ENCODE results near the gene ZNF579. TPM values are rescaled to one million over a fixed set of nuclear protein-coding genes. Genes with fewer than 3 reads are reported as not detected.

The ZNF579 gene
- total and polyA plus RNA-seq, 10 of the 15 experiments (the other 5 are each of a cell fraction or from before 2014, with no cell fraction given) = 0.11 to 11.7 (median 1.5) TPM

DNA sequence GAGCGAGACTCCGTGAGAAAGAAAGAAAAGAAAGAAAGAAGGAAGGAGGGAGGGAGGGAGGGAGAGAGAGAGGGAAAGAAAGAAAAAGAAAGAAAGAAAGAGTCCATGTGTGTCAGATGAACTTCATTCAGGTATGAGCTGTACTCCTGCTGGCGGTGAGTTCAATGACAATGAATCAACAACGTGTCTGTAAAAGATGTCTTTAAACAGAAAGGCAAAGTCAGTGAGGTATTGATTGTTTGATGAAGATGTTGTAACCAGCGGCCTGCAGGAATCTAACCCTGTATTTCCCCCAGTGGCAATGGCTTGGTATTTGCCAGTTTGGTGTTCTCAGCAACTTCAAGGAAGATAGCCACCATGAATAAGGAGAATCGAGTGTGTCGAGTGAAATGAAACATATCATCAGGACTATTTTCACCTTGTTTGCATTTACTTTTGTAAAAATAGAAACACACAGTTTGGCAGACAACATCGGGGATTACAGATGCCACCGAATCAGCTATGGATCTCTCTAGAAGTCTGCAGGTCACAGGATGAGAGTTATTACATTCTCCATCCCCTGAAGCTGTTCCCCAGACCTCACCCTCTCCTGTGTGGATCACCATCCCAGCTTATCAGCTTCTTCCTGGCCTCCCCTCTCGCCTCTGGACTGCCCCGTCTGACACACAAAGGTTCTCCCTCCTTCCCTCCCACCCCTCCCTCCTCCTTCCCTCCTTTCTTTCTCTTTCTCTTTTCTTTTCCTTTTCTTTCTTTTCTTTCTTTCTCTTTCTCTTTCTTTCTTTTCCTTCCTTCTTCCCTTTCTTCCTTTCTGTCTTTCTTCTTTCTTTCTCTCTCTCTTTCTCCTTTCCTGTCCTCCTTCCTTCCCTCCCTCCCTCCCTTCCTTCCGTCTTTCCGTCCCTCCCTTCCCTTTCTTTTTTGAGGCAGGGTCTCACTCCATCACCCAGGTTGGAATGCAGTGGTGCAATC, 27.1 kb downstream of the ZNF579 start:
- CTCF ChIA-PET = no interaction called here
- TF ChIP-seq BACH1 (IDR thresholded peaks at IDR 0.05; ENCODE audit: borderline replicate concordance) (no peak), NR2C1 (IDR thresholded peaks at IDR 0.05) (no peak), ZNF274 (IDR thresholded peaks at IDR 0.05; ENCODE audit: insufficient read depth, insufficient read length) (no peak), TAF1 (IDR thresholded peaks at IDR 0.05; ENCODE audit: borderline replicate concordance, low read depth, low read length) (no peak), NFXL1 (IDR thresholded peaks at IDR 0.05; ENCODE audit: borderline replicate concordance) (no peak)
- TF ChIP-seq, protein P1, sequence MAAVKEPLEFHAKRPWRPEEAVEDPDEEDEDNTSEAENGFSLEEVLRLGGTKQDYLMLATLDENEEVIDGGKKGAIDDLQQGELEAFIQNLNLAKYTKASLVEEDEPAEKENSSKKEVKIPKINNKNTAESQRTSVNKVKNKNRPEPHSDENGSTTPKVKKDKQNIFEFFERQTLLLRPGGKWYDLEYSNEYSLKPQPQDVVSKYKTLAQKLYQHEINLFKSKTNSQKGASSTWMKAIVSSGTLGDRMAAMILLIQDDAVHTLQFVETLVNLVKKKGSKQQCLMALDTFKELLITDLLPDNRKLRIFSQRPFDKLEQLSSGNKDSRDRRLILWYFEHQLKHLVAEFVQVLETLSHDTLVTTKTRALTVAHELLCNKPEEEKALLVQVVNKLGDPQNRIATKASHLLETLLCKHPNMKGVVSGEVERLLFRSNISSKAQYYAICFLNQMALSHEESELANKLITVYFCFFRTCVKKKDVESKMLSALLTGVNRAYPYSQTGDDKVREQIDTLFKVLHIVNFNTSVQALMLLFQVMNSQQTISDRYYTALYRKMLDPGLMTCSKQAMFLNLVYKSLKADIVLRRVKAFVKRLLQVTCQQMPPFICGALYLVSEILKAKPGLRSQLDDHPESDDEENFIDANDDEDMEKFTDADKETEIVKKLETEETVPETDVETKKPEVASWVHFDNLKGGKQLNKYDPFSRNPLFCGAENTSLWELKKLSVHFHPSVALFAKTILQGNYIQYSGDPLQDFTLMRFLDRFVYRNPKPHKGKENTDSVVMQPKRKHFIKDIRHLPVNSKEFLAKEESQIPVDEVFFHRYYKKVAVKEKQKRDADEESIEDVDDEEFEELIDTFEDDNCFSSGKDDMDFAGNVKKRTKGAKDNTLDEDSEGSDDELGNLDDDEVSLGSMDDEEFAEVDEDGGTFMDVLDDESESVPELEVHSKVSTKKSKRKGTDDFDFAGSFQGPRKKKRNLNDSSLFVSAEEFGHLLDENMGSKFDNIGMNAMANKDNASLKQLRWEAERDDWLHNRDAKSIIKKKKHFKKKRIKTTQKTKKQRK (IDR thresholded peaks at IDR 0.05; ENCODE audit: low read depth, low read length) = no peak
- TF ChIP-seq, protein P2, sequence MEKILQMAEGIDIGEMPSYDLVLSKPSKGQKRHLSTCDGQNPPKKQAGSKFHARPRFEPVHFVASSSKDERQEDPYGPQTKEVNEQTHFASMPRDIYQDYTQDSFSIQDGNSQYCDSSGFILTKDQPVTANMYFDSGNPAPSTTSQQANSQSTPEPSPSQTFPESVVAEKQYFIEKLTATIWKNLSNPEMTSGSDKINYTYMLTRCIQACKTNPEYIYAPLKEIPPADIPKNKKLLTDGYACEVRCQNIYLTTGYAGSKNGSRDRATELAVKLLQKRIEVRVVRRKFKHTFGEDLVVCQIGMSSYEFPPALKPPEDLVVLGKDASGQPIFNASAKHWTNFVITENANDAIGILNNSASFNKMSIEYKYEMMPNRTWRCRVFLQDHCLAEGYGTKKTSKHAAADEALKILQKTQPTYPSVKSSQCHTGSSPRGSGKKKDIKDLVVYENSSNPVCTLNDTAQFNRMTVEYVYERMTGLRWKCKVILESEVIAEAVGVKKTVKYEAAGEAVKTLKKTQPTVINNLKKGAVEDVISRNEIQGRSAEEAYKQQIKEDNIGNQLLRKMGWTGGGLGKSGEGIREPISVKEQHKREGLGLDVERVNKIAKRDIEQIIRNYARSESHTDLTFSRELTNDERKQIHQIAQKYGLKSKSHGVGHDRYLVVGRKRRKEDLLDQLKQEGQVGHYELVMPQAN (conservative IDR thresholded peaks at IDR 0.05) = no peak
- TF ChIP-seq, protein P3, sequence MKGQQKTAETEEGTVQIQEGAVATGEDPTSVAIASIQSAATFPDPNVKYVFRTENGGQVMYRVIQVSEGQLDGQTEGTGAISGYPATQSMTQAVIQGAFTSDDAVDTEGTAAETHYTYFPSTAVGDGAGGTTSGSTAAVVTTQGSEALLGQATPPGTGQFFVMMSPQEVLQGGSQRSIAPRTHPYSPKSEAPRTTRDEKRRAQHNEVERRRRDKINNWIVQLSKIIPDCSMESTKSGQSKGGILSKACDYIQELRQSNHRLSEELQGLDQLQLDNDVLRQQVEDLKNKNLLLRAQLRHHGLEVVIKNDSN (IDR thresholded peaks at IDR 0.05; ENCODE audit: borderline replicate concordance, extremely low read length, insufficient read depth, low read depth, low read length) = no peak
- TF ChIP-seq, protein P4, sequence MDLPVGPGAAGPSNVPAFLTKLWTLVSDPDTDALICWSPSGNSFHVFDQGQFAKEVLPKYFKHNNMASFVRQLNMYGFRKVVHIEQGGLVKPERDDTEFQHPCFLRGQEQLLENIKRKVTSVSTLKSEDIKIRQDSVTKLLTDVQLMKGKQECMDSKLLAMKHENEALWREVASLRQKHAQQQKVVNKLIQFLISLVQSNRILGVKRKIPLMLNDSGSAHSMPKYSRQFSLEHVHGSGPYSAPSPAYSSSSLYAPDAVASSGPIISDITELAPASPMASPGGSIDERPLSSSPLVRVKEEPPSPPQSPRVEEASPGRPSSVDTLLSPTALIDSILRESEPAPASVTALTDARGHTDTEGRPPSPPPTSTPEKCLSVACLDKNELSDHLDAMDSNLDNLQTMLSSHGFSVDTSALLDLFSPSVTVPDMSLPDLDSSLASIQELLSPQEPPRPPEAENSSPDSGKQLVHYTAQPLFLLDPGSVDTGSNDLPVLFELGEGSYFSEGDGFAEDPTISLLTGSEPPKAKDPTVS (IDR thresholded peaks at IDR 0.05; ENCODE audit: low read depth, low read length) = no peak
- TF ChIP-seq, protein P5, sequence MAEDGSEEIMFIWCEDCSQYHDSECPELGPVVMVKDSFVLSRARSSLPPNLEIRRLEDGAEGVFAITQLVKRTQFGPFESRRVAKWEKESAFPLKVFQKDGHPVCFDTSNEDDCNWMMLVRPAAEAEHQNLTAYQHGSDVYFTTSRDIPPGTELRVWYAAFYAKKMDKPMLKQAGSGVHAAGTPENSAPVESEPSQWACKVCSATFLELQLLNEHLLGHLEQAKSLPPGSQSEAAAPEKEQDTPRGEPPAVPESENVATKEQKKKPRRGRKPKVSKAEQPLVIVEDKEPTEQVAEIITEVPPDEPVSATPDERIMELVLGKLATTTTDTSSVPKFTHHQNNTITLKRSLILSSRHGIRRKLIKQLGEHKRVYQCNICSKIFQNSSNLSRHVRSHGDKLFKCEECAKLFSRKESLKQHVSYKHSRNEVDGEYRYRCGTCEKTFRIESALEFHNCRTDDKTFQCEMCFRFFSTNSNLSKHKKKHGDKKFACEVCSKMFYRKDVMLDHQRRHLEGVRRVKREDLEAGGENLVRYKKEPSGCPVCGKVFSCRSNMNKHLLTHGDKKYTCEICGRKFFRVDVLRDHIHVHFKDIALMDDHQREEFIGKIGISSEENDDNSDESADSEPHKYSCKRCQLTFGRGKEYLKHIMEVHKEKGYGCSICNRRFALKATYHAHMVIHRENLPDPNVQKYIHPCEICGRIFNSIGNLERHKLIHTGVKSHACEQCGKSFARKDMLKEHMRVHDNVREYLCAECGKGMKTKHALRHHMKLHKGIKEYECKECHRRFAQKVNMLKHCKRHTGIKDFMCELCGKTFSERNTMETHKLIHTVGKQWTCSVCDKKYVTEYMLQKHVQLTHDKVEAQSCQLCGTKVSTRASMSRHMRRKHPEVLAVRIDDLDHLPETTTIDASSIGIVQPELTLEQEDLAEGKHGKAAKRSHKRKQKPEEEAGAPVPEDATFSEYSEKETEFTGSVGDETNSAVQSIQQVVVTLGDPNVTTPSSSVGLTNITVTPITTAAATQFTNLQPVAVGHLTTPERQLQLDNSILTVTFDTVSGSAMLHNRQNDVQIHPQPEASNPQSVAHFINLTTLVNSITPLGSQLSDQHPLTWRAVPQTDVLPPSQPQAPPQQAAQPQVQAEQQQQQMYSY (CRISPR knock-in tag; IDR thresholded peaks at IDR 0.05) = no peak

More for the DNA sequence above, 27.1 kb downstream of the ZNF579 start:
- no peak for ATAC-seq
- no peaks in the 10 kb centered on the region for H3K4me1 ChIP-seq (ENCODE audit: control insufficient read depth, insufficient read depth, low read length)
- no peak overlapping the region for H2AFZ ChIP-seq (ENCODE audit: control insufficient read depth, low read depth, low read length)
- RAD21 ChIA-PET (ENCODE audit: unreplicated experiment) = no interaction called here
- no peak overlapping the region for H3K4me3 ChIP-seq
- in situ Hi-C loops (cut with MboI) = no loop called here
- WGBS (ENCODE audit: insufficient coverage, insufficient replicate concordance, low lambda C conversion rate, missing lambda C conversion rate) = 19% methylated on average over 10 of the region's 13 CpGs
- H3K9me3 ChIP-seq (replicated peaks; ENCODE audit: control insufficient read depth, insufficient read depth, low read length) = no peaks in the 10 kb centered on the region
- H4K20me1 ChIP-seq (ENCODE audit: control insufficient read depth, insufficient read depth) = no peaks in the 10 kb centered on the region
- no peaks in the 10 kb centered on the region for H3K36me3 ChIP-seq (ENCODE audit: control insufficient read depth in 2 of 2, insufficient read depth in 2 of 2, low read length in 1 of 2)
- peaks cover 0 to 7% of the 10 kb centered on the region in 2 experiments; a peak in 3 of 4 replicates for H3K27me3 ChIP-seq (replicated peaks in 1 of 2; ENCODE audit: control insufficient read depth in 2 of 2, insufficient read depth in 2 of 2, low read length in 1 of 2)
- FAIRE-seq = no peak
- SMC1A ChIA-PET (ENCODE audit: uncharacterized antibody, unreplicated experiment) = no interaction called here
- H3K9ac ChIP-seq (ENCODE audit: control insufficient read depth, insufficient read depth, low read length) = no peak overlapping the region
- H3K79me2 ChIP-seq (ENCODE audit: control insufficient read depth, insufficient read depth, low read length) = no peaks in the 10 kb centered on the region
- BruUV-seq (replicated peaks) = no TSS peak
- DNase-seq (ENCODE audit: low read depth, low spot score) = no peak
- POLR2A ChIA-PET = no interaction called here
- intact Hi-C loops (cut with micrococcal nuclease; ENCODE audit: unreplicated experiment) = no loop called here
- H3K27ac ChIP-seq (ENCODE audit: control insufficient read depth, insufficient read depth) = no peak overlapping the region
- H3K4me2 ChIP-seq (ENCODE audit: control insufficient read depth, insufficient read depth) = no peak overlapping the region
